ENCODE measurements around the gene OGFOD2. TPM values are rescaled to one million over a fixed set of nuclear protein-coding genes. Genes with fewer than 3 reads are reported as not detected.

The OGFOD2 gene
- total RNA-seq, 3 donors from 2014 or later (not counting 1 experiment from before 2014, with no cell fraction given): 16.6 to 23.7 (median 20.7) TPM

- DNase-seq: no peak
- Histone ChIP-seq H3K4me1 (ENCODE audit: control insufficient read depth, insufficient read depth, low read length) (no peaks in the 10 kb centered on the region), H3K27me3 (ENCODE audit: control insufficient read depth, insufficient read depth, low read length) (no peaks in the 10 kb centered on the region), H3K36me3 (ENCODE audit: control insufficient read depth, insufficient read depth, low read length) (peaks cover 33% of the 10 kb centered on the region), H3K27ac (ENCODE audit: low read length) (no peak overlapping the region), H3K9me3 (ENCODE audit: control insufficient read depth, insufficient read depth, low read length) (no peaks in the 10 kb centered on the region), H3K4me3 (ENCODE audit: low read length) (no peak overlapping the region)
- ATAC-seq: no peak
- intact Hi-C loops (cut with micrococcal nuclease): no loop called here
- H3K27ac Mint-ChIP-seq: no peak overlapping the region
- WGBS (ENCODE audit: insufficient coverage): 92% methylated on average over 13 of the region's 13 CpGs
- H3K9me3 Mint-ChIP-seq: no peaks in the 10 kb centered on the region
- H3K27me3 Mint-ChIP-seq (ENCODE audit: low read depth in 2 of 2): no peaks in the 10 kb centered on the region
- no peaks in the 10 kb centered on the region for H3K4me1 Mint-ChIP-seq
- H3K4me3 Mint-ChIP-seq: no peak overlapping the region
- no peaks in the 10 kb centered on the region for H3K36me3 Mint-ChIP-seq
- TF ChIP-seq CTCF (IDR thresholded peaks at IDR 0.05): no peak
These were observed 15.5 kb downstream of the OGFOD2 start for GRCh38 chr12:122990561-122990960.

GRCh38 chr12:122990961-122991622 is 16.0 kb downstream of the OGFOD2 start:
- intact Hi-C loops (cut with micrococcal nuclease): no loop called here
- Mint-ChIP-seq H3K36me3 (no peaks in the 10 kb centered on the region), H3K27ac (no peak overlapping the region), H3K4me1 (no peaks in the 10 kb centered on the region), H3K27me3 (ENCODE audit: low read depth in 2 of 2) (no peaks in the 10 kb centered on the region), H3K4me3 (no peak overlapping the region), H3K9me3 (no peaks in the 10 kb centered on the region)
- H3K9me3 ChIP-seq (ENCODE audit: control insufficient read depth, insufficient read depth, low read length): no peaks in the 10 kb centered on the region
- WGBS (ENCODE audit: insufficient coverage): 89% methylated on average over 13 of the region's 13 CpGs
- no peak overlapping the region for H3K27ac ChIP-seq (ENCODE audit: low read length)
- TF ChIP-seq CTCF (IDR thresholded peaks at IDR 0.05): no peak
- H3K4me3 ChIP-seq (ENCODE audit: low read length): no peak overlapping the region
- no peaks in the 10 kb centered on the region for H3K27me3 ChIP-seq (ENCODE audit: control insufficient read depth, insufficient read depth, low read length)
- ATAC-seq (no peak), DNase-seq (no peak)
- H3K36me3 ChIP-seq (ENCODE audit: control insufficient read depth, insufficient read depth, low read length): peaks cover 33% of the 10 kb centered on the region
- no peaks in the 10 kb centered on the region for H3K4me1 ChIP-seq (ENCODE audit: control insufficient read depth, insufficient read depth, low read length)

GRCh38 chr12:122991623-122992275 is 16.7 kb downstream of the OGFOD2 start:
- Mint-ChIP-seq H3K27me3 (ENCODE audit: low read depth in 2 of 2) (no peaks in the 10 kb centered on the region), H3K27ac (peak overlapping the region in 1 of 2 donors; percentile 40), H3K36me3 (no peaks in the 10 kb centered on the region), H3K9me3 (no peaks in the 10 kb centered on the region), H3K4me3 (no peak overlapping the region), H3K4me1 (no peaks in the 10 kb centered on the region)
- no peaks in the 10 kb centered on the region for H3K9me3 ChIP-seq (ENCODE audit: control insufficient read depth, insufficient read depth, low read length)
- WGBS (ENCODE audit: insufficient coverage): 87% methylated on average over 27 of the region's 27 CpGs
- TF ChIP-seq CTCF (IDR thresholded peaks at IDR 0.05): no peak
- H3K4me1 ChIP-seq (ENCODE audit: control insufficient read depth, insufficient read depth, low read length): no peaks in the 10 kb centered on the region
- no peak overlapping the region for H3K4me3 ChIP-seq (ENCODE audit: low read length)
- intact Hi-C loops (cut with micrococcal nuclease): no loop called here
- no peak overlapping the region for H3K27ac ChIP-seq (ENCODE audit: low read length)
- peaks cover 28% of the 10 kb centered on the region for H3K36me3 ChIP-seq (ENCODE audit: control insufficient read depth, insufficient read depth, low read length)
- DNase-seq: no peak
- ATAC-seq: no peak
- no peaks in the 10 kb centered on the region for H3K27me3 ChIP-seq (ENCODE audit: control insufficient read depth, insufficient read depth, low read length)

All from natural killer cell (primary cell).